Liver (tissue), 9 donors: ENCODE measurements around the gene GNAS-AS1. TPM values are rescaled to one million over a fixed set of nuclear protein-coding genes. Genes with fewer than 3 reads are reported as not detected.

Experiments
- DNase-seq: peaks from one replicate; pipeline ENCODE4 v3.0.0-alpha.2; 2017; ENCODE audit warnings: low spot score
- H3K27ac ChIP-seq, 2 donors: one replicate each; pipeline ENCODE4 v1.7.0; 2013; ENCODE audit warnings: inconsistent platforms in 2 of 2, low read length in 2 of 2, control low read depth in 1 of 2, low read depth in 1 of 2, mild to moderate bottlenecking in 1 of 2
- H3K27me3 ChIP-seq, 4 donors: one replicate each; pipeline versions ENCODE4 v1.6.1 to v1.7.0; 2013; ENCODE audit warnings: low read length in 3 of 4, inconsistent platforms in 1 of 4, mild to moderate bottlenecking in 1 of 4, moderate library complexity in 1 of 4; ENCODE audit not compliant: control insufficient read depth in 4 of 4, insufficient read depth in 4 of 4
- H3K36me3 ChIP-seq, 4 donors: one replicate each; pipeline versions ENCODE4 v1.6.1 to v1.7.0; 2013; ENCODE audit warnings: low read length in 3 of 4, mild to moderate bottlenecking in 3 of 4, low read depth in 1 of 4, moderate library complexity in 1 of 4; ENCODE audit not compliant: control insufficient read depth in 4 of 4, insufficient read depth in 3 of 4
- H3K4me1 ChIP-seq, 4 donors: one replicate each; pipeline versions ENCODE4 v1.6.1 to v1.7.0; 2013; ENCODE audit warnings: low read length in 3 of 4, mild to moderate bottlenecking in 3 of 4, moderate library complexity in 1 of 4; ENCODE audit not compliant: control insufficient read depth in 4 of 4, insufficient read depth in 4 of 4
- H3K4me3 ChIP-seq, 3 donors: one replicate each; pipeline versions ENCODE4 v1.6.1 to v1.7.0; 2013; ENCODE audit warnings: low read length in 3 of 3, control low read depth in 1 of 3, low read depth in 1 of 3, mild to moderate bottlenecking in 1 of 3
- H3K9ac ChIP-seq, 2 donors: one replicate each; pipeline ENCODE4 v1.7.0; 2013; ENCODE audit warnings: low read length in 2 of 2, mild to moderate bottlenecking in 2 of 2, moderate library complexity in 2 of 2, control low read depth in 1 of 2, low read depth in 1 of 2
- H3K9me3 ChIP-seq, 4 donors: one replicate each; pipeline versions ENCODE4 v1.6.1 to v1.7.0; 2013; ENCODE audit warnings: low read length in 3 of 4; ENCODE audit not compliant: control insufficient read depth in 4 of 4
- EGR1 ChIP-seq, 2 donors: IDR thresholded peaks; 2 replicates each; pipeline ENCODE4 v1.6.1; 2016 to 2018; ENCODE audit warnings: antibody characterized with exemption in 2 of 2, low read depth in 2 of 2
- FOXA1 ChIP-seq: IDR thresholded peaks from 2 replicates; pipeline ENCODE4 v1.6.1; 2016; ENCODE audit warnings: antibody characterized with exemption
- FOXA2 ChIP-seq: IDR thresholded peaks from 2 replicates; pipeline ENCODE4 v1.6.1; 2016; ENCODE audit warnings: antibody characterized with exemption
- GABPA ChIP-seq, 2 donors: IDR thresholded peaks in 1 of 2; conservative IDR thresholded peaks in 1 of 2; 2 replicates each; pipeline ENCODE4 v1.6.1; 2016; ENCODE audit warnings: antibody characterized with exemption in 2 of 2, mild to moderate bottlenecking in 1 of 2, moderate library complexity in 1 of 2
- HNF4A ChIP-seq, 2 donors: conservative IDR thresholded peaks; 2 replicates each; pipeline ENCODE4 v1.6.1; 2016; ENCODE audit warnings: antibody characterized with exemption in 2 of 2, mild to moderate bottlenecking in 2 of 2
- HNF4G ChIP-seq: IDR thresholded peaks from 2 replicates; pipeline ENCODE4 v1.6.1; 2016; ENCODE audit warnings: antibody characterized with exemption
- JUND ChIP-seq, 2 donors: IDR thresholded peaks; 2 replicates each; pipeline ENCODE4 v1.6.1; 2016; ENCODE audit warnings: antibody characterized with exemption in 2 of 2
- MAX ChIP-seq: IDR thresholded peaks from 2 replicates; pipeline ENCODE4 v1.6.1; 2016; ENCODE audit warnings: antibody characterized with exemption
- NR2F2 ChIP-seq: IDR thresholded peaks from 2 replicates; pipeline ENCODE4 v1.6.1; 2016; ENCODE audit warnings: antibody characterized with exemption
- RAD21 ChIP-seq, 2 donors: IDR thresholded peaks; 2 replicates each; pipeline ENCODE4 v1.6.1; 2016; ENCODE audit warnings: antibody characterized with exemption in 2 of 2, mild to moderate bottlenecking in 2 of 2
- RXRA ChIP-seq, 2 donors: IDR thresholded peaks; 2 replicates each; pipeline ENCODE4 v1.6.1; 2017 to 2018; ENCODE audit warnings: antibody characterized with exemption in 2 of 2, mild to moderate bottlenecking in 1 of 2
- SP1 ChIP-seq: IDR thresholded peaks from 2 replicates; pipeline ENCODE4 v1.6.1; 2018; ENCODE audit warnings: antibody characterized with exemption, mild to moderate bottlenecking
- TAF1 ChIP-seq: conservative IDR thresholded peaks from 2 replicates; pipeline ENCODE4 v1.6.1; 2016; ENCODE audit warnings: antibody characterized with exemption, mild to moderate bottlenecking
- YY1 ChIP-seq: IDR thresholded peaks from 2 replicates; pipeline ENCODE4 v1.6.1; 2016; ENCODE audit warnings: antibody characterized with exemption, mild to moderate bottlenecking
- ZBTB33 ChIP-seq: IDR thresholded peaks from 2 replicates; pipeline ENCODE4 v1.6.1; 2016; ENCODE audit warnings: antibody characterized with exemption
- whole genome bisulfite sequencing: extraction: QIAGEN DNeasy Blood & Tissue Kit; methylation state at CpG from one replicate; pipeline ENCODE4 v1.1.7; 2013; 5-methylcytosine and 5-hydroxymethylcytosine counted together
- polyA plus RNA-seq, 2 donors: library from polyadenylated mRNA; stranded (reverse) in 1 of 2; unstranded in 1 of 2; fragments of 200-250 nt in 1 of 2; fragments of >200 nt in 1 of 2; fragmentation: Nextera tagmentation in 1 of 2; extraction: Ambion mirVana in 1 of 2; gene quantifications; one replicate each; pipeline versions ENCODE4 v1.2.1 to v1.2.3, GENCODE V29; 2013 to 2015
- total RNA-seq, 2 donors: library from RNA; depleted of rRNA; stranded (reverse); fragments of >200 nt; gene quantifications; one replicate each; pipeline ENCODE4 v1.2.3, GENCODE V29; 2014
- TF ChIP-seq, protein P1 (sequence below): IDR thresholded peaks from 2 replicates; pipeline ENCODE4 v1.6.1; 2016; ENCODE audit warnings: antibody characterized with exemption, mild to moderate bottlenecking
- TF ChIP-seq, protein P2 (sequence below): fragments of 150-350 bp; IDR thresholded peaks from 2 replicates; pipeline ENCODE4 v1.5.1; 2017; ENCODE audit warnings: improper control_type of control experiment, low read depth, low read length; ENCODE audit not compliant: missing input control
- TF ChIP-seq, protein P3 (sequence below): IDR thresholded peaks from 2 replicates; pipeline ENCODE4 v1.6.1; 2016; ENCODE audit warnings: antibody characterized with exemption
- donor health status: healthy.
- donor health status: healthy.
- donor health status: healthy.
- donor health status: healthy.
- donor health status: healthy.

The GNAS-AS1 gene
- total and polyA plus RNA-seq, 4 donors: 0.08 to 0.42 (median 0.09) TPM; not detected in 1

DNA sequence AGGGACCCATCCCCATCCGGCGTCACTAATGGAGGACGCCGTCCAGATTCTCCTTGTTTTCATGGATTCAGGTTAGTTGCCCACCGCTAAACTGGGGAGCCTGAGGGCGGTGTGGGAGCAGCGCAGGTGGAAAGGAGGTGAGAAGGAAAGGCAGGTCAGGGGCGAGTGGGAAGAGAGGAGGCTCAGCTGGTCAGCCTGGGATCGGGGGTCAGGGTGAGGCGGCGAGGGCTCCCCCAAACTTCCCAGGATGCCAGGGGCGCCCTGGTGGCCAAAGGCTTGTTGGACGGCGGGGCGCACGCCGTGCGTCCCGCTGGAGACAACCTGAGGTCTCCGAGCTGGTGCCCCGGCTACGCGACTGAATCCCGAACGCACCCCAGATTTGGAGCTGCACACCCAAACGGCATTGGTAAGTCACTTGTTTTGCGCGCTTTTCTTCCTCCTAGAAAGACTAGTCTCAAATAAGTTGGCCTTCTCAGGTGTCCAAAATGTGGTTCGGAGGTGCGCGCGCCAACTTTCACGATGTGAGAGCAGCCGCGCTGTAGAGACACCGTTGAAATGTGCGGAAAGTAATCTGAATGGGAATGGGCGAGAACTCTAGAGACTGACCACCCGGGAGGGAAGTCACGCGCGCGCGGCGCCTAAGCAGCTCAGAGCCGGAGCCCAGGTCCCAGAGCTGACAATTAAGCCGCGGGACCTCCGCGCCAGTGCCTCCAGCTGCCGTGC is 9.7 kb downstream of the GNAS-AS1 start (continued):
- TF ChIP-seq, protein P1, sequence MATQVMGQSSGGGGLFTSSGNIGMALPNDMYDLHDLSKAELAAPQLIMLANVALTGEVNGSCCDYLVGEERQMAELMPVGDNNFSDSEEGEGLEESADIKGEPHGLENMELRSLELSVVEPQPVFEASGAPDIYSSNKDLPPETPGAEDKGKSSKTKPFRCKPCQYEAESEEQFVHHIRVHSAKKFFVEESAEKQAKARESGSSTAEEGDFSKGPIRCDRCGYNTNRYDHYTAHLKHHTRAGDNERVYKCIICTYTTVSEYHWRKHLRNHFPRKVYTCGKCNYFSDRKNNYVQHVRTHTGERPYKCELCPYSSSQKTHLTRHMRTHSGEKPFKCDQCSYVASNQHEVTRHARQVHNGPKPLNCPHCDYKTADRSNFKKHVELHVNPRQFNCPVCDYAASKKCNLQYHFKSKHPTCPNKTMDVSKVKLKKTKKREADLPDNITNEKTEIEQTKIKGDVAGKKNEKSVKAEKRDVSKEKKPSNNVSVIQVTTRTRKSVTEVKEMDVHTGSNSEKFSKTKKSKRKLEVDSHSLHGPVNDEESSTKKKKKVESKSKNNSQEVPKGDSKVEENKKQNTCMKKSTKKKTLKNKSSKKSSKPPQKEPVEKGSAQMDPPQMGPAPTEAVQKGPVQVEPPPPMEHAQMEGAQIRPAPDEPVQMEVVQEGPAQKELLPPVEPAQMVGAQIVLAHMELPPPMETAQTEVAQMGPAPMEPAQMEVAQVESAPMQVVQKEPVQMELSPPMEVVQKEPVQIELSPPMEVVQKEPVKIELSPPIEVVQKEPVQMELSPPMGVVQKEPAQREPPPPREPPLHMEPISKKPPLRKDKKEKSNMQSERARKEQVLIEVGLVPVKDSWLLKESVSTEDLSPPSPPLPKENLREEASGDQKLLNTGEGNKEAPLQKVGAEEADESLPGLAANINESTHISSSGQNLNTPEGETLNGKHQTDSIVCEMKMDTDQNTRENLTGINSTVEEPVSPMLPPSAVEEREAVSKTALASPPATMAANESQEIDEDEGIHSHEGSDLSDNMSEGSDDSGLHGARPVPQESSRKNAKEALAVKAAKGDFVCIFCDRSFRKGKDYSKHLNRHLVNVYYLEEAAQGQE: no peak

GRCh38 chr20:58839991-58840747 is 10.5 kb downstream of the GNAS-AS1 start:
- no peaks in the 10 kb centered on the region for H3K9me3 ChIP-seq
- TF ChIP-seq HNF4G: no peak
- TF ChIP-seq JUND (IDR thresholded peaks at IDR 0.05): no peak
- TF ChIP-seq FOXA2: no peak
- TF ChIP-seq, protein P1: no peak
- TF ChIP-seq MAX: no peak
- TF ChIP-seq, protein P2, sequence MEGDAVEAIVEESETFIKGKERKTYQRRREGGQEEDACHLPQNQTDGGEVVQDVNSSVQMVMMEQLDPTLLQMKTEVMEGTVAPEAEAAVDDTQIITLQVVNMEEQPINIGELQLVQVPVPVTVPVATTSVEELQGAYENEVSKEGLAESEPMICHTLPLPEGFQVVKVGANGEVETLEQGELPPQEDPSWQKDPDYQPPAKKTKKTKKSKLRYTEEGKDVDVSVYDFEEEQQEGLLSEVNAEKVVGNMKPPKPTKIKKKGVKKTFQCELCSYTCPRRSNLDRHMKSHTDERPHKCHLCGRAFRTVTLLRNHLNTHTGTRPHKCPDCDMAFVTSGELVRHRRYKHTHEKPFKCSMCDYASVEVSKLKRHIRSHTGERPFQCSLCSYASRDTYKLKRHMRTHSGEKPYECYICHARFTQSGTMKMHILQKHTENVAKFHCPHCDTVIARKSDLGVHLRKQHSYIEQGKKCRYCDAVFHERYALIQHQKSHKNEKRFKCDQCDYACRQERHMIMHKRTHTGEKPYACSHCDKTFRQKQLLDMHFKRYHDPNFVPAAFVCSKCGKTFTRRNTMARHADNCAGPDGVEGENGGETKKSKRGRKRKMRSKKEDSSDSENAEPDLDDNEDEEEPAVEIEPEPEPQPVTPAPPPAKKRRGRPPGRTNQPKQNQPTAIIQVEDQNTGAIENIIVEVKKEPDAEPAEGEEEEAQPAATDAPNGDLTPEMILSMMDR: no peak
- TF ChIP-seq NR2F2: no peak
- no peak for TF ChIP-seq TAF1
- no peak for TF ChIP-seq YY1
- no peak for TF ChIP-seq ZBTB33
- TF ChIP-seq HNF4A (conservative IDR thresholded peaks at IDR 0.05): no peak
- no peak for TF ChIP-seq RXRA (IDR thresholded peaks at IDR 0.05)
- TF ChIP-seq FOXA1: no peak
- TF ChIP-seq, protein P3, sequence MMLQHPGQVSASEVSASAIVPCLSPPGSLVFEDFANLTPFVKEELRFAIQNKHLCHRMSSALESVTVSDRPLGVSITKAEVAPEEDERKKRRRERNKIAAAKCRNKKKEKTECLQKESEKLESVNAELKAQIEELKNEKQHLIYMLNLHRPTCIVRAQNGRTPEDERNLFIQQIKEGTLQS: no peak
- TF ChIP-seq RAD21 (IDR thresholded peaks at IDR 0.05): no peak
- TF ChIP-seq SP1: no peak
- TF ChIP-seq GABPA (IDR thresholded peaks at IDR 0.05 in 1 of 2, conservative IDR thresholded peaks at IDR 0.05 in 1 of 2): no peak
- TF ChIP-seq EGR1 (IDR thresholded peaks at IDR 0.05; ENCODE audit: low read depth in 2 of 2): no peak
- no peak for DNase-seq
- H3K9ac ChIP-seq: no peak overlapping the region
- peaks cover 0 to 14% (median 0%) of the 10 kb centered on the region in 4 donors for H3K4me1 ChIP-seq
- no peak overlapping the region for H3K4me3 ChIP-seq
- H3K27me3 ChIP-seq: peaks cover 0 to 3% (median under 1%) of the 10 kb centered on the region in 4 donors
- whole genome bisulfite sequencing: 45% methylated on average over 67 of the region's 67 CpGs
- H3K36me3 ChIP-seq: no peaks in the 10 kb centered on the region
- H3K27ac ChIP-seq: no peak overlapping the region
